Stimulated activated naive CD8-positive, alpha-beta T cell treated with anti-CD3 and anti-CD28 coated beads, Interleukin-15, Interleukin-2, amounts not matched to agents 100 ng/mL and 50 ng/mL, for 24 hours (primary cell): ENCODE results near the gene HSPA6.
"Not testable (repeated sequence)": the region's sequence is repeated elsewhere in the genome, so short reads cannot be mapped to it uniquely, and the experiment has no call there.

Experiments
- H3K27ac Mint-ChIP-seq: one replicate; pipeline ENCODE4 v1.8.0; 2021; ENCODE audit warnings: mild to moderate bottlenecking, mixed read lengths
- H3K27me3 Mint-ChIP-seq: one replicate; pipeline ENCODE4 v1.8.0; 2021; ENCODE audit warnings: mixed read lengths
- H3K36me3 Mint-ChIP-seq: one replicate; pipeline ENCODE4 v1.8.0; 2021; ENCODE audit warnings: low read depth, mixed read lengths
- H3K4me1 Mint-ChIP-seq: one replicate; pipeline ENCODE4 v1.8.0; 2021; ENCODE audit warnings: low read depth, mixed read lengths
- H3K4me3 Mint-ChIP-seq: one replicate; pipeline ENCODE4 v1.8.0; 2021; ENCODE audit warnings: mild to moderate bottlenecking, mixed read lengths
- H3K9me3 Mint-ChIP-seq: one replicate; pipeline ENCODE4 v1.8.0; 2021; ENCODE audit warnings: mixed read lengths

The HSPA6 gene

GRCh38 chr1:161539731-161540569 lies 15.6 kb downstream of the HSPA6 start:
- H3K27me3 Mint-ChIP-seq, H3K9me3 Mint-ChIP-seq, H3K36me3 Mint-ChIP-seq: not testable (repeated sequence)
- H3K27ac Mint-ChIP-seq, result peak overlapping the region; percentile 97
- H3K4me1 Mint-ChIP-seq, result peaks cover 58% of the 10 kb centered on the region
- H3K4me3 Mint-ChIP-seq, result peak overlapping the region; percentile 95

GRCh38 chr1:161540570-161540960 lies 16.2 kb downstream of the HSPA6 start:
- H3K9me3 Mint-ChIP-seq, H3K36me3 Mint-ChIP-seq, H3K27me3 Mint-ChIP-seq: not testable (repeated sequence)
- H3K4me1 Mint-ChIP-seq, result peaks cover 64% of the 10 kb centered on the region
- peak overlapping the region; percentile 95 for H3K4me3 Mint-ChIP-seq
- peak overlapping the region; percentile 97 for H3K27ac Mint-ChIP-seq

GRCh38 chr1:161542091-161542559 lies 17.8 kb downstream of the HSPA6 start:
- peak overlapping the region; percentile 47 for H3K4me3 Mint-ChIP-seq
- peaks cover 68% of the 10 kb centered on the region for H3K4me1 Mint-ChIP-seq
- H3K9me3 Mint-ChIP-seq, H3K27me3 Mint-ChIP-seq, H3K36me3 Mint-ChIP-seq: not testable (repeated sequence)
- peak overlapping the region; percentile 26 for H3K27ac Mint-ChIP-seq

GRCh38 chr1:161543125-161543524 lies 18.8 kb downstream of the HSPA6 start:
- not testable (repeated sequence) for H3K27ac Mint-ChIP-seq, H3K9me3 Mint-ChIP-seq, H3K36me3 Mint-ChIP-seq, H3K27me3 Mint-ChIP-seq
- peaks cover 62% of the 10 kb centered on the region for H3K4me1 Mint-ChIP-seq
- H3K4me3 Mint-ChIP-seq, result peak overlapping the region; percentile 3

- not testable (repeated sequence) for H3K4me3 Mint-ChIP-seq, H3K9me3 Mint-ChIP-seq, H3K27ac Mint-ChIP-seq, H3K27me3 Mint-ChIP-seq, H3K36me3 Mint-ChIP-seq
- peaks cover 50% of the 10 kb centered on the region for H3K4me1 Mint-ChIP-seq
These were observed 20.8 kb downstream of the HSPA6 start for GRCh38 chr1:161545005-161545731.

DNA sequence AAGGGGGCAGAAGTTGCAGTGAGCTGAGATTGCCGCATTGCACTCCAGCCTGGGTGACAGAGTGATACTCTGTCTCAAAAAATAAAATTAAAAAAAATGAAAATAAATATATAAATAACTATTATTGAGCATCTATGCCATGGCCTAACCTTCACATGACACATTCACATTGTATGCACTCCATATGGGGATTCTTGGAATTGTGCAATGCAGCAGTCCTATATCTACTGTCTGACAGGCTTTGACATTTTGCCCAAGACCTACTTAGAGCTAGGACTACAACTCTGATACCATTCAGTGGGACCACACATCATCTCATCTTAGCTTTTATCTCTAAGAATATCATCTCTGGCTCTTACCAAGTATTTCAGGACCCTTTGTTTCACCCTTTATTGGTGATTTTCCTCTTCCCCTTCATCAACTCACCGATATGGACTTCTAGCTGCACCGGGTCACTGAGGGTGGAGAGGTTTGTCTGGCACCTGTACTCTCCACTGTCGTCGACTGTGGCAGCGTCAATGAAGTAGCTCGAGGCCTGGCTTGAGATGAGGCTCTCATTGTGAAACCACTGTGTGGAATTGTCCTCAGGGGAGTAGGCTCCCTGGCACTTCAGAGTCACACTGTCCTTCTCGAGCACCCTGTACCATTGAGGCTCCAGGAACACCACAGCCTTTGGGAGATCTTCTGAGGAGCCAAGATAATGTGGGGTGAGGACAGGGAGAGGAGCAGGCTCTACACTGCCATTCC lies 23.8 kb downstream of the HSPA6 start:
- H3K4me3 Mint-ChIP-seq, H3K27me3 Mint-ChIP-seq, H3K27ac Mint-ChIP-seq, H3K9me3 Mint-ChIP-seq, H3K36me3 Mint-ChIP-seq: not testable (repeated sequence)
- peaks cover 22% of the 10 kb centered on the region for H3K4me1 Mint-ChIP-seq

GRCh38 chr1:161548749-161549406 lies 24.5 kb downstream of the HSPA6 start:
- not testable (repeated sequence) for H3K36me3 Mint-ChIP-seq, H3K4me3 Mint-ChIP-seq, H3K27ac Mint-ChIP-seq, H3K9me3 Mint-ChIP-seq, H3K27me3 Mint-ChIP-seq
- H3K4me1 Mint-ChIP-seq, result peaks cover 15% of the 10 kb centered on the region

- H3K27me3 Mint-ChIP-seq, result no peaks in the 10 kb centered on the region
- H3K36me3 Mint-ChIP-seq, result no peaks in the 10 kb centered on the region
- H3K27ac Mint-ChIP-seq, result no peak within 1 kb of the TSS
- H3K9me3 Mint-ChIP-seq, result no peaks in the 10 kb centered on the region
- peaks cover 19% of the 10 kb centered on the region for H3K4me1 Mint-ChIP-seq
- H3K4me3 Mint-ChIP-seq, result no peak within 1 kb of the TSS
These were observed 25.3 kb downstream of the HSPA6 start, which contains the start of gene FCGR3A for GRCh38 chr1:161549652-161550051. TSS of gene FCGR3A (minus strand) at chr1:161549818. CDS start at chr1:161549736, 82 bp downstream.

- not testable (repeated sequence) for H3K27me3 Mint-ChIP-seq, H3K27ac Mint-ChIP-seq, H3K4me3 Mint-ChIP-seq, H3K9me3 Mint-ChIP-seq, H3K36me3 Mint-ChIP-seq
- H3K4me1 Mint-ChIP-seq, result peaks cover 18% of the 10 kb centered on the region
These were observed 26.6 kb downstream of the HSPA6 start for GRCh38 chr1:161550942-161551341.

- not testable (repeated sequence) for H3K27me3 Mint-ChIP-seq, H3K9me3 Mint-ChIP-seq, H3K27ac Mint-ChIP-seq, H3K36me3 Mint-ChIP-seq, H3K4me3 Mint-ChIP-seq
- peaks cover 14% of the 10 kb centered on the region for H3K4me1 Mint-ChIP-seq
These were observed 29.3 kb downstream of the HSPA6 start for GRCh38 chr1:161553631-161554030.

DNA sequence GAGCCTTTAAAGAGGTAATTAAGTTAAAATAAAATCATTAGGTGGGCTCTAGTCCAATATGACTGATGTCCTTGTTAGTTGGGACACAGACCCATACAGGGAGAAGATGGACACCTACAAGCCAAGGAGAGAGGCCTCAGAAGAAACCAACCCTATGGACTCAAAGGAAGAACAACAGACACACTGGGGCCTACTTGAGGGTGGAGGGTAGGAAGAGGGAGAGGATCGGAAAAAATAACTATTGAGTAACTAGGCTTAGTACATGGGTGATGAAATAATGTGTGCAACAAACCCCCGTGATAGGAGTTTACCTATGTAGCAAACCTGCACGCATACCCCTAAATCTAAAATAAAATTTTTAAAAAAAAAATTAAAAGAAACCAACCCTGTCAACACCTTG lies 30.0 kb downstream of the HSPA6 start:
- peaks cover 14% of the 10 kb centered on the region for H3K4me1 Mint-ChIP-seq
- not testable (repeated sequence) for H3K36me3 Mint-ChIP-seq, H3K27me3 Mint-ChIP-seq, H3K9me3 Mint-ChIP-seq, H3K27ac Mint-ChIP-seq
- H3K4me3 Mint-ChIP-seq, result peak overlapping the region; percentile 37

GRCh38 chr1:161554815-161555417 lies 30.6 kb downstream of the HSPA6 start:
- peak overlapping the region; percentile 78 for H3K27ac Mint-ChIP-seq
- H3K27me3 Mint-ChIP-seq, H3K36me3 Mint-ChIP-seq, H3K9me3 Mint-ChIP-seq: not testable (repeated sequence)
- peak overlapping the region; percentile 1 for H3K4me3 Mint-ChIP-seq
- H3K4me1 Mint-ChIP-seq, result peaks cover 14% of the 10 kb centered on the region

GRCh38 chr1:161556143-161556542 lies 31.8 kb downstream of the HSPA6 start:
- H3K9me3 Mint-ChIP-seq, result not testable (repeated sequence)

DNA sequence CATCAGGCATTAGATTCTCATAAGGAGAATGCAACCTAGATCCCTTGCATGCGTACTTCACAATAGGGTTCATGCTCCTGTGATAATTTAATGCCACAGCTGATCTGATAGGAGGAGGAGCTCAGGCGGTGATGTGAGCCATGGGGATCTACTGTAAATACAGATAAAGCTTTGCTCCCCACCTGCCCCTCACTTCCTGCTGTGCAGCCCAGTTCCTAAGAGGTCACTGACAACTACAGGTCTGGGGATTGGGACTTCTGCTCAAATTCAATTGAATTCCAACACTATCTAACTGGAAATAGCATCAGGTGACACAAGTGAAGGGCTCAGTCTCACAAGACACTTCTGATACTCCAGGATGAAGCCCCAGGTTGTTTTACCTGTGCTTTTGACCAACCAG lies 32.6 kb downstream of the HSPA6 start:
- H3K9me3 Mint-ChIP-seq, H3K4me3 Mint-ChIP-seq, H3K27ac Mint-ChIP-seq, H3K36me3 Mint-ChIP-seq, H3K27me3 Mint-ChIP-seq: not testable (repeated sequence)
- H3K4me1 Mint-ChIP-seq, result peaks cover 22% of the 10 kb centered on the region

More at GRCh38 chr1:161556143-161556542, 31.8 kb downstream of the HSPA6 start:
- not testable (repeated sequence) for H3K4me3 Mint-ChIP-seq, H3K27me3 Mint-ChIP-seq, H3K36me3 Mint-ChIP-seq, H3K27ac Mint-ChIP-seq
- peaks cover 19% of the 10 kb centered on the region for H3K4me1 Mint-ChIP-seq
